ENCODE data around the gene PCYT2. TPM values are rescaled to one million over a fixed set of nuclear protein-coding genes. Genes with fewer than 3 reads are reported as not detected.

Gene PCYT2
- total RNA-seq, 4 donors from 2014 or later, result 18.4 to 45.8 (median 34.4) TPM

DNA sequence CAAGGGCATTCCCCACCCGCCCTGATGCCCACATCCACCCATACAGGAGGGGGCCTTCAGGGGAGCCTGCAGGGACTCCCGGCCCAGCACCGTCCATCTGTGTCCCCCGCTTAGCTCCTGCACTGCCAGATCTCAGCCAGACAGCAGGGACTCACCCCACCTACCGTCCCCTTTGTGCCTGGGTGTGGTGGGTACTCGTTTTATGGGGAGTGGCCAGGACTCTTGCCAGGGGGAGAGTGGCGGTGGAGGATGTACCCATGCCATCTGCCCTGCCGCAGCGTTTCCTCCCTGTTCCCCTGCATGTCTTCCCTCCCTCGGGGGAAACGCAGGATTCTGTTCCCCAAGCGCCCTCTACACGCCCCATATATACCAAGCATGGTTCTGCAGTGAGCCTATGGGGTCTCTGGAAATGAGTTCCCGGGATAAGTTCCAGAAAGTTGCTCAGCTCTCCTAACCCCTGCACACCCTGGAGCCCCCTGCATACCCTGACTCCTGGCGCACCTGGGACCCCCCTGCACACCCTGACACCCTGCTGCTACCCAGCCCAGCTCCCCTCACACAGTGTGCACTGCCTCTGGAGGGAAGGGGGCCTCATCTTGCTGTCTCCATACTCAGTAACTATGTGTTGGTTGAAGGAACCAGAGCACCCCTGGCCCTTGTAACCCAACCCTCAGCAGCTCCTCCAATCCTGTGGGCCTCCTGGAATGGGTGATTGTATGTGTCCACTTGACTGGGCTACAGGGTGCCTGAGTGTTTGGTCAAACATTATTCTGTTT lies 20.5 kb upstream of the PCYT2 start:
- no peak for ATAC-seq
- peaks cover 27% of the 10 kb centered on the region for H3K27me3 ChIP-seq
- H3K27ac ChIP-seq, result no peak overlapping the region
- no peak overlapping the region for H3K4me3 ChIP-seq
- H3K9me3 ChIP-seq, result no peaks in the 10 kb centered on the region
- whole genome bisulfite sequencing, 2 donors (ENCODE audit: low coverage in 1 of 2), result 19 to 56% methylated on average over 3 to 6 of the region's 15 CpGs
- TF ChIP-seq POLR2AphosphoS5 (IDR thresholded peaks at IDR 0.05) (no peak), POLR2A (IDR thresholded peaks at IDR 0.05) (no peak), EP300 (IDR thresholded peaks at IDR 0.05) (no peak)
- TF ChIP-seq, protein P1, sequence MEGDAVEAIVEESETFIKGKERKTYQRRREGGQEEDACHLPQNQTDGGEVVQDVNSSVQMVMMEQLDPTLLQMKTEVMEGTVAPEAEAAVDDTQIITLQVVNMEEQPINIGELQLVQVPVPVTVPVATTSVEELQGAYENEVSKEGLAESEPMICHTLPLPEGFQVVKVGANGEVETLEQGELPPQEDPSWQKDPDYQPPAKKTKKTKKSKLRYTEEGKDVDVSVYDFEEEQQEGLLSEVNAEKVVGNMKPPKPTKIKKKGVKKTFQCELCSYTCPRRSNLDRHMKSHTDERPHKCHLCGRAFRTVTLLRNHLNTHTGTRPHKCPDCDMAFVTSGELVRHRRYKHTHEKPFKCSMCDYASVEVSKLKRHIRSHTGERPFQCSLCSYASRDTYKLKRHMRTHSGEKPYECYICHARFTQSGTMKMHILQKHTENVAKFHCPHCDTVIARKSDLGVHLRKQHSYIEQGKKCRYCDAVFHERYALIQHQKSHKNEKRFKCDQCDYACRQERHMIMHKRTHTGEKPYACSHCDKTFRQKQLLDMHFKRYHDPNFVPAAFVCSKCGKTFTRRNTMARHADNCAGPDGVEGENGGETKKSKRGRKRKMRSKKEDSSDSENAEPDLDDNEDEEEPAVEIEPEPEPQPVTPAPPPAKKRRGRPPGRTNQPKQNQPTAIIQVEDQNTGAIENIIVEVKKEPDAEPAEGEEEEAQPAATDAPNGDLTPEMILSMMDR (IDR thresholded peaks at IDR 0.05), result no peak
- no peaks in the 10 kb centered on the region for H3K36me3 ChIP-seq
- peaks cover 0 to 20% (median 14%) of the 10 kb centered on the region in 3 donors for H3K4me1 ChIP-seq

DNA sequence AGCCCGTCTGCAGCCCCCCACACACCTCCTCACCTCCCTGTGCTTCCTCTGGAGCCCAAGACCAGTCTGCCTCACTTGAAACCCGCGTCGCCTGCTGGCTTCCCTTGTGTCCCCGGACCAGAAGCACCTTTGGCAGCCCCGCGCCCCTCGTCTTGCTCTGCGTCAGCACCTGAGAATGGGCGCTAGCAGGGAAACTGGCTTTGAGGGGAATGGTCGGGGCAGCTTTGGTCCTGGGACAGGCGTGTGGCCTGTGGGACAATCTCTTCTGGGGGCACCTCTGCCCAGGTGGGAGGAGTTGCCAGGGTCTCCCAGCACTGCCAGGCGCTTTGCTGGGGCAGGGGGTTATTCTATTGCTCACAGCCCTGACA lies 20.0 kb upstream of the PCYT2 start:
- Histone ChIP-seq H3K4me1 (peaks cover 0 to 17% (median 12%) of the 10 kb centered on the region in 3 donors), H3K27me3 (peaks cover 27% of the 10 kb centered on the region), H3K4me3 (no peak overlapping the region), H3K9me3 (no peaks in the 10 kb centered on the region), H3K36me3 (no peaks in the 10 kb centered on the region), H3K27ac (no peak overlapping the region)
- no peak for TF ChIP-seq POLR2AphosphoS5 (IDR thresholded peaks at IDR 0.05)
- WGBS, 2 donors (ENCODE audit: low coverage in 1 of 2), result 50 to 80% methylated on average over 1 of the region's 13 CpGs
- ATAC-seq, result no peak

DNA sequence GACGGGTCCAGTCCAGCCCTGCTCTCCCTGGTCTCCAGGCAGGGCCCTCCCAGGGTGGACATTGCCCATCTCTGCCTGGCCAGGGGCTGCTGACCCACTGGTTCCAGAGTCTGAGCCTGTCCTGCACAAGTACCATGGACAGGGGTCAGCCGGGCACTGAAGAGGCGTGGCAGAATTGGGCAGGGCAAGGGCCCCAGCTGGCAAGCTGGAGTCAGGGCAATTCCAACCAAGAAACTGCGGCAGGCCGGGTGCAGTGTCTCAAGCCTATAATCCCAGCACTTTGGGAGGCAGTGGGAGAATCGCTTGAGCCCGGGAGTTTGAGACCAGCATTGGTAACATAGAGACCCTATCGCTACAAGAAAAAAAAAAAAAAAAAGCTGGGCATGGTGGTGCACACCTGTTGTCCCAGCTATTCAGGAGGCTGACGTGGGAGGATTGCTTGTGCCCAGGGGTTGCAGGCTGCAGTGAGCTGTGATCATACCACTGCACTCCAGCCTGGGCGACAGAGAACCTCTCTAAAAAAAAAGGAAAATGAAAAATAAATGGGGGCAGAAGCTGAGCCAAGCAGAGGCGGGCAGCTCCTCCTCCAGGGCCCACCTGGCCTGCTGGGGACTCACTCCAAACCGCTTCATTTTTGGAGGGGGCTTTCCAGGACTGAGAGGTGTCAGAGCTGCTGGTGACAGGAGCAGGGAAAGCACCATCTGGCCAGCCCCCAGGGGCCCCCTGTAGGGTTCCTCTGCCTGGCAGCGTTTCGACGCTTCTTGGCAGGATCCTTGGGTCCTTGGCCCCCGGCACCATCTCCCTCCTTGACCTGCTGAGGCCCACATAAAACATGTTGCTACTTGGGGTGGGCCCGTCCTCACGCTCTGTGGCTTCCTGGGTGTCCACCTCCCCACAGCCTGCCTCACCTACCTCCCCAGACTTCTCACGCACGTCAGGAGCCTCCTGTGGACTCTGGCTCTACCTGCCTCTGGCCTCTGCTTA lies 19.2 kb upstream of the PCYT2 start:
- TF ChIP-seq, protein P1 (IDR thresholded peaks at IDR 0.05), result no peak
- TF ChIP-seq POLR2A (IDR thresholded peaks at IDR 0.05), result no peak
- no peak for TF ChIP-seq EP300 (IDR thresholded peaks at IDR 0.05)
- TF ChIP-seq POLR2AphosphoS5 (IDR thresholded peaks at IDR 0.05), result no peak
- WGBS, 2 donors (ENCODE audit: low coverage in 1 of 2), result 63 to 66% methylated on average over 8 to 11 of the region's 20 CpGs
- Histone ChIP-seq H3K4me1 (peaks cover 0 to 24% (median 19%) of the 10 kb centered on the region in 3 donors), H3K27me3 (peaks cover 27% of the 10 kb centered on the region), H3K36me3 (no peaks in the 10 kb centered on the region), H3K27ac (no peak overlapping the region), H3K9me3 (no peaks in the 10 kb centered on the region), H3K4me3 (no peak overlapping the region)
- no peak for ATAC-seq

DNA sequence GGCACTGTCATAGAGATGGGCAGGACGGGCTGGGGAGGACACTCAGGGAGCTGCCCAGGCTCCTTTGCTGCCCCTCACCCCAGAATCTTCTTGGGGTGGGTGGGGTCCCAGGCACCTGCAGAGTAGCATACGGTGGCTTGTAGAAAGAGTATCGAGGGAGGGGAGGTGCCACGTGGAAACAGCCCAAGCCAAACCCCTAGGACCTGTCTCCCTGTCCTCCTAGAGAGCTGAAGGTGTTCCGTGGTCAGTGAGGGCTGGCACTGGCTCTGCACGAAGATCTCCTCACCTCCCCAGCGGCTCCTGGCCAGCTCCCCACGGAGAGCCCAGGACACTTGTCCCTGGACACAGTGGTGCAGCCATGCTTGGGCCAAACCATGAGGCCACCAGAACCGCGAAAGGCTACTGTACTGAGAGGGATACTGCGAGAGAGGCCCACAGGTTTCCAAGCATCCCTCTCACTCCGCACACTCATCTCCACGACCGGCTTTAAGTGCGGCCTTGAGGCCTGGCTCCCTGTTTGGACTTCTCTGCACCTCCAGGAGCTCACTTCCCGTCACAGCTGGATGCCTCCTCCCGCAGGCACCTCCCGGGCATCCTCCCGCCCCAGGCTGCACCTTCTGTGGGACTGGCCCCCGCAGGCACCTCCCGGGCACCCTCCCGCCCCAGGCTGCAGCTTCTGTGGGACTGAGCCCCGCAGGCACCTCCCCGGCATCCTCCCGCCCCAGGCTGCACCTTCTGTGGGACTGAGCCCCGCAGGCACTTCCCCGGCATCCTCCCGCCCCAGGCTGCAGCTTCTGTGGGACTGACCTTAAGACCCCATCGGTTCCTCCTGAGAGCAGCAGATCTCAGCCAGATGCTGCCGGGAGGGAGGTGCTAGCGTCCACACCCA lies 18.3 kb upstream of the PCYT2 start:
- H3K36me3 ChIP-seq, result no peaks in the 10 kb centered on the region
- no peak for TF ChIP-seq POLR2A (IDR thresholded peaks at IDR 0.05)
- no peak for TF ChIP-seq POLR2AphosphoS5 (IDR thresholded peaks at IDR 0.05)
- TF ChIP-seq EP300 (IDR thresholded peaks at IDR 0.05), result no peak
- TF ChIP-seq, protein P1 (IDR thresholded peaks at IDR 0.05), result no peak
- H3K4me1 ChIP-seq, result peaks cover 0 to 34% (median 29%) of the 10 kb centered on the region in 3 donors
- no peak overlapping the region for H3K27ac ChIP-seq
- ATAC-seq, result no peak
- 100% methylated on average over 1 of the region's 31 CpGs; no CpG with 5 or more reads in 1 of the 2 donors for WGBS, 2 donors (ENCODE audit: low coverage in 1 of 2)
- H3K9me3 ChIP-seq, result no peaks in the 10 kb centered on the region
- no peak overlapping the region for H3K4me3 ChIP-seq
- peaks cover 27% of the 10 kb centered on the region for H3K27me3 ChIP-seq
